H1 (cell line): ENCODE results near the gene PPIF. TPM values are rescaled to one million over a fixed set of nuclear protein-coding genes. Genes with fewer than 3 reads are reported as not detected.

Experiments
- CTCF ChIA-PET: fragments of 300-600 bp; sonication (Branson Sonifier 250); formaldehyde crosslinking; loops from one replicate; lab custom pipeline; 2021; ENCODE audit not compliant: partially characterized antibody; lab: Charles Lee
- POLR2A ChIA-PET: fragments of 300-600 bp; sonication (Branson Sonifier 250); formaldehyde crosslinking; loops from one replicate; lab custom pipeline; 2021; ENCODE audit warnings: inconsistent platforms; ENCODE audit not compliant: partially characterized antibody; lab: Charles Lee
- DNase-seq, 2 experiments: peaks; one replicate each; pipeline versions ENCODE4 v3.0.0 to v3.0.0-alpha.2; 2010 to 2022; ENCODE audit warnings: low spot score in 2 of 2, low read depth in 1 of 2, mixed read lengths in 1 of 2
- FAIRE-seq: peaks from 2 replicates; lab custom pipeline; 2011; peaks lifted over from hg19 to GRCh38; lab: Jason Lieb, UNC
- H2AFZ ChIP-seq: 2 replicates; pipeline ENCODE4 v1.8.1; 2012; ENCODE audit warnings: low read length, inconsistent platforms
- H2AK5ac ChIP-seq: 2 replicates; pipeline ENCODE4 v1.6.1; 2013; ENCODE audit warnings: low read depth, low read length
- H2BK120ac ChIP-seq: replicated peaks from 2 replicates; pipeline ENCODE3; 2013; ENCODE audit warnings: low read depth, low read length, inconsistent platforms
- H2BK12ac ChIP-seq: 2 replicates; pipeline ENCODE4 v1.6.1; 2013; ENCODE audit warnings: low read depth, low read length
- H2BK15ac ChIP-seq: 2 replicates; pipeline ENCODE4 v1.6.1; 2013; ENCODE audit warnings: low read length
- H2BK20ac ChIP-seq: 2 replicates; pipeline ENCODE4 v1.6.1; 2013; ENCODE audit warnings: low read length
- H2BK5ac ChIP-seq: 2 replicates; pipeline ENCODE4 v1.6.1; 2013; ENCODE audit warnings: low read depth, low read length
- H3K14ac ChIP-seq: 2 replicates; pipeline ENCODE4 v1.6.1; 2013; ENCODE audit warnings: inconsistent platforms; ENCODE audit not compliant: insufficient read length
- H3K18ac ChIP-seq: 2 replicates; pipeline ENCODE4 v1.6.1; 2013; ENCODE audit warnings: low read length; ENCODE audit errors: extremely low read depth
- H3K23ac ChIP-seq: 2 replicates; pipeline ENCODE4 v1.6.1; 2013; ENCODE audit warnings: inconsistent platforms; ENCODE audit not compliant: insufficient read length
- H3K23me2 ChIP-seq: 2 replicates; pipeline ENCODE4 v1.6.1; 2013; ENCODE audit warnings: low read depth, low read length
- H3K27ac ChIP-seq: 2 replicates; pipeline ENCODE4 v1.6.1; 2011; ENCODE audit warnings: low read depth, low read length, inconsistent platforms
- H3K27me3 ChIP-seq, 4 experiments: replicated peaks in 1 of 4; 1 replicate in 1 of 4; 2 replicates in 3 of 4; pipeline versions ENCODE4 v1.6.1 to v1.8.1; 2011 to 2013; ENCODE audit warnings: low read length in 3 of 4, mild to moderate bottlenecking in 3 of 4, inconsistent platforms in 2 of 4, mixed read lengths in 2 of 4, moderate library complexity in 1 of 4; ENCODE audit not compliant: control insufficient read depth in 3 of 4, insufficient read depth in 3 of 4; ENCODE audit errors: extremely low read depth in 1 of 4
- H3K36me3 ChIP-seq, 4 experiments: 2 replicates each; pipeline versions ENCODE4 v1.6.1 to v1.8.1; 2011 to 2013; ENCODE audit warnings: mild to moderate bottlenecking in 4 of 4, low read length in 3 of 4, moderate library complexity in 2 of 4, control low read depth in 1 of 4, inconsistent platforms in 1 of 4; ENCODE audit not compliant: insufficient read depth in 4 of 4, control insufficient read depth in 2 of 4
- H3K4ac ChIP-seq: replicated peaks from 2 replicates; pipeline ENCODE3; 2013; ENCODE audit warnings: low read length, low read depth, mixed read lengths, inconsistent platforms; ENCODE audit not compliant: insufficient read length
- H3K4me1 ChIP-seq, 4 experiments: replicated peaks in 1 of 4; 1 replicate in 1 of 4; 2 replicates in 3 of 4; pipeline versions ENCODE4 v1.6.1 to v1.8.1; 2011 to 2013; ENCODE audit warnings: low read length in 3 of 4, inconsistent platforms in 2 of 4, mixed read lengths in 1 of 4; ENCODE audit not compliant: insufficient read depth in 4 of 4, control insufficient read depth in 3 of 4
- H3K4me2 ChIP-seq, 2 experiments: 2 replicates each; pipeline versions ENCODE4 v1.6.1 to v1.8.1; 2011 to 2013; ENCODE audit warnings: low read depth in 2 of 2, low read length in 2 of 2, control low read depth in 1 of 2, inconsistent platforms in 1 of 2, mild to moderate bottlenecking in 1 of 2; ENCODE audit not compliant: insufficient read depth in 1 of 2
- H3K4me3 ChIP-seq, 4 experiments: fragments of 200-600, 300-600 bp in 1 of 4; sonication (generic), shearing (Covaris generic), sonication (Bioruptor Twin) in 1 of 4; 2 replicates each; pipeline versions ENCODE4 v1.5.1 to v1.8.1; 2011 to 2016; ENCODE audit warnings: low read length in 4 of 4, low read depth in 3 of 4, control low read depth in 2 of 4, inconsistent platforms in 2 of 4, mild to moderate bottlenecking in 2 of 4, mixed read lengths in 1 of 4, moderate library complexity in 1 of 4; ENCODE audit not compliant: insufficient read depth in 2 of 4; ENCODE audit errors: extremely low read depth in 1 of 4
- H3K56ac ChIP-seq: replicated peaks from 2 replicates; pipeline ENCODE3; 2013; ENCODE audit warnings: low read depth, mild to moderate bottlenecking, mixed read lengths, low read length, inconsistent platforms; ENCODE audit not compliant: insufficient read length
- H3K79me1 ChIP-seq: 2 replicates; pipeline ENCODE4 v1.6.1; 2013; ENCODE audit warnings: low read depth, low read length, control low read depth
- H3K79me2 ChIP-seq, 2 experiments: 2 replicates each; pipeline versions ENCODE4 v1.6.1 to v1.8.1; 2012 to 2013; ENCODE audit warnings: low read length in 2 of 2, mild to moderate bottlenecking in 2 of 2, inconsistent platforms in 1 of 2; ENCODE audit not compliant: insufficient read depth in 2 of 2, control insufficient read depth in 1 of 2
- H3K9ac ChIP-seq, 4 experiments: replicated peaks in 1 of 4; 1 replicate in 1 of 4; 2 replicates in 3 of 4; pipeline versions ENCODE4 v1.6.1 to v1.8.1; 2011 to 2013; ENCODE audit warnings: low read depth in 3 of 4, low read length in 3 of 4, control low read depth in 2 of 4, mild to moderate bottlenecking in 2 of 4, moderate library complexity in 2 of 4, inconsistent platforms in 1 of 4; ENCODE audit errors: extremely low read depth in 1 of 4
- H3K9me3 ChIP-seq, 2 experiments: 2 replicates each; pipeline versions ENCODE4 v1.6.1 to v1.8.1; 2012 to 2013; ENCODE audit warnings: mild to moderate bottlenecking in 2 of 2, moderate library complexity in 2 of 2, control low read depth in 1 of 2, inconsistent platforms in 1 of 2, low read depth in 1 of 2, low read length in 1 of 2, mixed read lengths in 1 of 2; ENCODE audit not compliant: insufficient read depth in 2 of 2
- H4K20me1 ChIP-seq, 2 experiments: replicated peaks in 1 of 2; 2 replicates each; pipeline versions ENCODE3 to v1.8.1; 2011 to 2013; ENCODE audit warnings: inconsistent platforms in 2 of 2, low read length in 2 of 2, mild to moderate bottlenecking in 1 of 2; ENCODE audit not compliant: insufficient read depth in 2 of 2, control insufficient read depth in 1 of 2
- H4K5ac ChIP-seq: 2 replicates; pipeline ENCODE4 v1.6.1; 2013; ENCODE audit warnings: low read length, low read depth, mixed read lengths, inconsistent platforms; ENCODE audit not compliant: insufficient read length
- H4K8ac ChIP-seq: 2 replicates; pipeline ENCODE4 v1.8.0; 2013; ENCODE audit warnings: mild to moderate bottlenecking, moderate library complexity, low read length, inconsistent platforms; ENCODE audit not compliant: insufficient read depth; ENCODE audit errors: extremely low read depth
- H4K91ac ChIP-seq: replicated peaks from 2 replicates; pipeline ENCODE3; 2013; ENCODE audit warnings: low read length, mixed read lengths, inconsistent platforms; ENCODE audit not compliant: insufficient read length
- BACH1 ChIP-seq: IDR thresholded peaks from 2 replicates; pipeline ENCODE4 v1.6.1; 2012; ENCODE audit warnings: low read length, improper control_type of control experiment
- PHF8 ChIP-seq: fragments of 200-600 bp; sonication (generic); conservative IDR thresholded peaks from 2 replicates; pipeline ENCODE4 v1.7.1; 2012; ENCODE audit warnings: low read depth, mild to moderate bottlenecking, inconsistent platforms, low read length, moderate library complexity
- SIRT6 ChIP-seq: IDR thresholded peaks from one replicate; pipeline ENCODE4 v1.7.1; 2012; ENCODE audit warnings: low read length, inconsistent platforms
- YY1 ChIP-seq: IDR thresholded peaks from 2 replicates; pipeline ENCODE4 v1.6.1; 2011; ENCODE audit warnings: low read depth, mild to moderate bottlenecking, low read length
- WGBS, 2 experiments: shearing (Covaris generic) in 1 of 2; methylation state at CpG; one replicate each; pipeline versions ENCODE4 v1.1.6 to v1.1.7; 2013 to 2015; ENCODE audit warnings: low lambda C conversion rate in 2 of 2, mixed read lengths in 2 of 2, inconsistent platforms in 1 of 2, low coverage in 1 of 2, missing lambda C conversion rate in 1 of 2; ENCODE audit not compliant: insufficient replicate concordance in 2 of 2, insufficient coverage in 1 of 2, insufficient read length in 1 of 2; ENCODE audit errors: extremely low coverage in 1 of 2, missing lambda C conversion rate in 1 of 2; 5-methylcytosine and 5-hydroxymethylcytosine counted together
- polyA plus RNA-seq, 7 experiments: library from polyadenylated mRNA; depleted of rRNA in 3 of 7; stranded (reverse) in 5 of 7; unstranded in 2 of 7; fragments of >200 nt in 5 of 7; fragments of 200-250 nt in 2 of 7; gene quantifications; 1 replicate in 5 of 7; 2 replicates in 1 of 7; 4 replicates in 1 of 7; pipeline versions ENCODE4 v1.2.1 to v1.2.3, GENCODE V29; 2011 to 2013; ENCODE audit warnings: missing spikeins in 2 of 7, mixed read lengths in 2 of 7
- total RNA-seq: library from RNA; stranded (reverse); fragmentation: NEBNext Ultra II Directional; extraction: Animal tissue kit (Norgen Biotek cat#: 25700); gene quantifications from 2 replicates; pipeline ENCODE4 v1.2.1, GENCODE V29; 2021

PPIF gene
- total and polyA plus RNA-seq, 2 of the 8 experiments (the other 6 are each of a cell fraction or from before 2014, with no cell fraction given) = 70.2 to 77.6 TPM

GRCh38 chr10:79336276-79336675 is 11.0 kb upstream of the PPIF start:
- Histone ChIP-seq H2AFZ (no peak overlapping the region), H3K4me1 (peaks cover 0 to 11% (median 0%) of the 10 kb centered on the region in 4 experiments; a peak in 3 of 7 replicates), H2BK15ac (no peak overlapping the region), H3K79me1 (no peaks in the 10 kb centered on the region), H3K4ac (no peak overlapping the region), H4K5ac (no peak overlapping the region), H2BK120ac (no peak overlapping the region), H3K9ac (no peak overlapping the region), H3K36me3 (no peaks in the 10 kb centered on the region), H3K27ac (no peak overlapping the region), H2AK5ac (peak overlapping the region; percentile 60; the same call in 1 of the 2 replicates), H3K4me2 (no peak overlapping the region), H3K56ac (no peak overlapping the region), H4K91ac (no peak overlapping the region), H3K18ac (no peak overlapping the region), H3K23me2 (no peaks in the 10 kb centered on the region), H3K79me2 (no peaks in the 10 kb centered on the region), H4K8ac (no peak overlapping the region), H2BK5ac (no peak overlapping the region), H4K20me1 (no peaks in the 10 kb centered on the region), H3K9me3 (peaks cover 2 to 4% of the 10 kb centered on the region in 2 experiments; a peak in 2 of 4 replicates), H3K27me3 (no peaks in the 10 kb centered on the region), H3K14ac (no peak overlapping the region), H3K23ac (no peak overlapping the region), H2BK20ac (no peak overlapping the region), H2BK12ac (no peak overlapping the region), H3K4me3 (no peak overlapping the region)
- WGBS, 2 experiments = 88% methylated on average over 3 of the region's 3 CpGs; no CpG with 5 or more reads in 1 of the 2 experiments
- no peak for FAIRE-seq
- CTCF ChIA-PET = interaction anchor here (0.7 to 4.5 kb wide), 3 partner anchors 9 to 13 kb away, joined by 4 to 29 read pairs (median 13); no protein-coding TSS in a partner anchor
- DNase-seq = no peak
- POLR2A ChIA-PET = interaction anchor here (1.2 kb wide), 1 partner anchor 10 kb away, joined by 5 read pairs; no protein-coding TSS in a partner anchor
- TF ChIP-seq YY1 (no peak), BACH1 (no peak), PHF8 (no peak), SIRT6 (no peak)
